Stimulated activated CD8-positive, alpha-beta memory T cell treated with anti-CD3 and anti-CD28 coated beads, Interleukin-7, amount 100 ng/mL, for 24 hours (primary cell): ENCODE results near the gene DYNLL1.
"Not testable (repeated sequence)": the region's sequence is repeated elsewhere in the genome, so short reads cannot be mapped to it uniquely, and the experiment has no call there.

Source experiments
- DNase-seq: peaks from one replicate; pipeline ENCODE4 v3.0.0-alpha.2; 2020; ENCODE audit warnings: low read depth

DYNLL1 gene

DNA sequence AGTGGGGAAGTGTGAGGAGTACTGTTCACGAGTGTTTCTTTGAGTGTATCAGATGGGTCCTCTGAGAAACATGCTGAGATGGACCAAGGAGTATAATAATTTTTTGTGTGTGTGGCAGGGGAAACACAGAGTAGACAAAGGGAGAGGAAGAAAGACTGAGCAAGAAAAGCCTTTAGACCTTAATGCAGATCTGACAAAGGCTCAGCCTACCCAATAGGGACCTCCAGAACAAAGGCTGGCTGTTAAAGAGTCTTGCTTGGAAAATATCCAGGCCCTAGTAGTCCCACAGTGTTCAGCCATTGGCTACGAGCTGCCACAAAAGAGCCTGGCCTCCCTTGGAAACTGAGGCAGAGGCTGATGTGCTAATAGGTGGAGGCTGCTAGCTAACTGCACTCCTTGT, 19.6 kb downstream of the DYNLL1 start:
- no peak for DNase-seq

- DNase-seq, result not testable (repeated sequence)
These were observed 23.4 kb downstream of the DYNLL1 start for GRCh38 chr12:120519324-120519723.

- DNase-seq, result no peak
These were observed 26.7 kb downstream of the DYNLL1 start for GRCh38 chr12:120522568-120522967.

- peak; percentile 63 for DNase-seq
These were observed 33.1 kb downstream of the DYNLL1 start, which contains the start of gene COQ5 for GRCh38 chr12:120528861-120529525. COQ5 (minus strand) TSS chr12:120529158; CDS start chr12:120529141, 17 bp downstream.

DNA sequence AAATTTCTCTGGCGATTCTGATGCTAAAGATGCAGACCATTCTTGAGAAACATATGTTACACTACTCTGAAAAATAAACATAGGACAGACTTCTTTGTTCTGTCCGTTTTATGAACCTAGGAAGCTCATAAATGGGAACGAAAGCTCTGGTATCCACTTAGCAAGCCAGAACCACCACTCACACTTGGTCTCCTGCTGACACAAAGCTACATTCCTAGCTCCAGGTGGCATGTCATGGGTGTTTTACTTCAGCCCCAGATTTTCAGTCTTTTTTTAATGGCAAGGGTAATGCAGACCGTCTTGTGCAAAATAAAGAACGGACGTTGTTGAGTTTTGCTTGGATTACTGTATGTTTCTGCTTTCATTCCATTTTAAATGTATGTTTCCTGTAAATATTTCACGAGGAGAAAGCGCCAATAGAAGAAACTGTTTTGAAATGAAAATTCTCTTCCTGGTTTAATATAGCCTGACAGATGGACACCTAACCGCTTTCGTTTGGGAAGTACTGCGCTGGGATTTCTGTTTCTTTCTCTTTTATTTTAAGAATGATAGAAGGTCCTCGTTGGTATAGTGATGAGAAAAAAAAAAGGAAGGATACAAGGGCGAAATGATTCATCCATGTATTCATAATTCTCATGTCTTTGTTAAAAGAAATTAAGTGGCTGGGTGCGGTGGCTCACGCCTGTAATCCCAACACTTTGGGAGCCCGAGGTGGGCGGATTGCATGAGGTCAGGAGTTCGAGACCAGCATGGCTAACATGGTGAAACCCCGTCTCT, 33.9 kb downstream of the DYNLL1 start:
- DNase-seq, result no peak

DNA sequence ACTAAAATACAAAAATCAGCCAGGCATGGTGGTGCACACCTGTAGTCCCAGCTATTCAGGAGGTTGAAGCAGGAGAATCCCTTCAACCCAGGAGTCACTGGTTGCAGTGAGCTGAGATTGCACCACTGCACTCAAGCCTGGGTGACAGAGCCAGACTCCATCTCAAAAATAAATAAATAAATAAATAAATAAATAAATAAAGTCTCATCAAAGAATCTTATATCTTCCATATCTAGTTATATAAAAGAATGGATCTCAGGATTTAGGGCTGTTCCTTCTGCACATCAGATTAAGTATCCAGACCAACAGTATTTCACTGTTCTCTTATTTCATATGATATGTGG, 34.5 kb downstream of the DYNLL1 start:
- not testable (repeated sequence) for DNase-seq

GRCh38 chr12:120532701-120533238, 36.9 kb downstream of the DYNLL1 start:
- no peak for DNase-seq

- DNase-seq, result peak; percentile 31
These were observed 38.3 kb downstream of the DYNLL1 start, which contains the start of gene RNF10 for GRCh38 chr12:120534203-120534702. RNF10 (plus strand) TSS chr12:120534356; CDS start chr12:120534812, 456 bp downstream.

- DNase-seq, result peak; percentile 13
These were observed 39.1 kb downstream of the DYNLL1 start for GRCh38 chr12:120534703-120535655.

DNA sequence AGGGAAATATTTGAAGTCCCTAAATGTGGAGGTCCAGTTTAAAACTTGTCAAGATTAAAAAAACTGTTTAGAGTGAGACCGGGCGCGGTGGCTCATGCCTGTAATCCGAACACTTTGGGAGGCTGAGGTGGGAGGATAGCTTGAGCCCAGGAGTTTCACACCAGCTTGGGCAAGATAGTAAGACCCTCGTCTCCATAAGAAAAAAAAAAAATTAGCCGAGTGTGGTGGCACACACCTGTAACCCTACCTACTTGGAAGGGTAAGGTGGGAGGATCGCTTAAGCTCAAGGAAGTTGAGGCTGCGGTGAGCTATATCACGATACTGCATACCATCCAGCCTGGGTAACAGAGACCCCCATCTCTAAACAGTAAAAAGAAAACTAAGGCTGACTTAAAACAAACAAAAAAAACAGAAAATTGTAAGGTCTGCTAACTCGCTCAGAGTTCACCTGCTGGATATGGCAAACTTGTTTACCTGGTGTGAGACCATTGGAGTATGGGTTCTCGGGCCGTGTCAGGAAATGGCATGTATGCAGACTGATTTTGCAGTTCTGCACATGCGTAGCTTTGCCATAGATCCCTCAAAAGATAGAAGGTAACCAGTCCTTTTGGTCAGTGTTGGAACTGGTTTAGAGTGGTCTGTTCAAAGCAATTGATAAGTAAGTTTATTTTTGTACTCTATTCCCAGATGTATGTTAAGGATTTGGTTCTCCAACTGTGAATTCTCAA, 40.3 kb downstream of the DYNLL1 start:
- DNase-seq, result no peak

- DNase-seq, result no peak
These were observed 41.9 kb downstream of the DYNLL1 start for GRCh38 chr12:120537856-120538220.

DNA sequence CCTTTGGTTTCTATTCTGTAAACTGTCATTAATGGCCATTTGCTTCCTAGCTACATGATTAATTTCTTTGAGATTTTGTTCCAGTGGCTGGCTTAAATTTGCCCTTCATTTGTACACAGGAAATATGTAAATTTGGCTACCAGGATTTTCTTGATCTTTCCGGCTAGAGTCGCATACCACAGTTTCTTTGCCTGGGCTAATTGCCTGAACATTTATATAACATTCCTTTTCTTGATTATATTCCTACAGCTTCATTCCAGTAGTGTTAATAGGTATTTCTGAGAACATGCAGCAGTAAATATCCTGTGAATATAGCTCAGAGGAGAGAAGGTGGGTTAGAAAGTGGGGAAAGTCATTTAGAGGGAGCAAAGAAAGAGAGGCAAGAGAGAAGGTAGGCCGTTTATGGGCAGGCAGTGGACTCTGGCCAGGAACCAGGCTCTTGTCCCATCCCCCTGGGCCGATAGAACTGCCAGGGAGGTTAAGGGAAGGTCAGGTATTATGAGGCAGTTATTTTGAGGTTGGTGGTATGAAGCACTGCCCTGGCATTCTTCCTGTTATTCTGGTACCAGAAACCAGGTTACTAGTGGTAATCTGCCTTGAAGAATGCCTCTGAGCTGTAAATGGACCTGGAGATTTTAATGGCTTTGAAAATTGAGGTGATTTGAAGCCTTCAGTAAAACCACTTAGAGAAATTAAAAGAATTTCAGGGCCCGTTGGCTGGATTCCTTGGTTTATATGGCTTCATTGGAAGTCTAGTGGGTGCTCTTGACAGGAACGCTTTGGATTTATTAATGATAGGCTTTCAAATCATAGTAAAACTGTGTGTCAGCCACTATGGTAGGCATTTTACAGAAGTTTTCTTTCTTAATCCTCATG, 42.6 kb downstream of the DYNLL1 start:
- no peak for DNase-seq

GRCh38 chr12:120539303-120539702, 43.4 kb downstream of the DYNLL1 start:
- no peak for DNase-seq

DNA sequence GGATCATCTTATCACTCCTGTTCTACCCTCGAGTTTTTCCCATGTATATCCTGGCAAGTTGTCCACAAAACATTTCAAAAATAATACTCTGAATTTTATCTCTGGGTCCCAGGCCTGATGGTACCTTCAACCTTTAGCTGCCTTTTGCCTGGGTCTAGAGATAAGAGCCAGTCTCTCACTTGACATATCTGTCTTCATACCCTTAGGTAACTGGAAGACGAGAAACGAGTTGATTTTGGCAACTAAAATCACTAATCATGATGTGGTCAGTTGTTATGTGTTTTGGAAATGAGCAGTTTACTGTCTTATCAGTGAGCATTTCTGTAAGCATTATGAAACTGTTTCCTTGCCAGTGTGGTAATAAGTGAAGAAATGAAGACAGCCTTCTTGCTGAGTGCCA, 44.5 kb downstream of the DYNLL1 start:
- no peak for DNase-seq

- no peak for DNase-seq
These were observed 46.3 kb downstream of the DYNLL1 start for GRCh38 chr12:120542166-120542565.

DNA sequence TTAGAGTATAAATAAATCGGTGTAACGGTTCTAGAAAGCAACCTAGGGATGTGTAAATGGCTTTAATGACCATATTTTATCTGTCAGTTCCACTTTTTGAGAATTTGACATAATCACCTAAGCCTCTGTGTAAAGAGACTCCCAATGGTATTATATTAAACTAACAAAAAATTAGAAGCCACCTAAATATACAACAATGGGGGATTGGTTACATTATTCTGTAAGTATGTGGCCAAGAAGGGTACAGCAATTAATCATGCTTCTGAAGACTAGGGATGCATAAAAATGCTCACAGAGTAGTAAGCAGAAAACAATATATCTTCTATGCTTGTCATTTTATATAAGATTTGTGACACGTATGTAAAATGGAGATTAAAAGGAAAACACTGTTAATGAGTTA, 48.8 kb downstream of the DYNLL1 start:
- no peak for DNase-seq

DNA sequence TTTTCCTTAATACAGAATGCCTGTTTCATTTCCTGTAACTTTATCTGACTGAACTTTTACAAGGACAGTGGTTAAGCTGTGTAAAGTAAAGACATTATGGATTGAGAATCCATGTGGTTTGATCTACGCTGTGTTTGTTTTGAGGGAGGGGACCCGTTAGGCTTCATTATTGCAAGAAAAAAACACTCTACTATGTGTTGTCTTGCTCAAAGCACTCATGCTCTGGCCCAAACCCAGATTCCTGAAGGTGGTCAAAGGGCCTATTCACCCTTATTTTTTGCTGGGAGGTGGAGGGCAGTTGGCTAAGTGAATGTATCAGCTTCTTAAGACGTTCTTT, 50.1 kb downstream of the DYNLL1 start:
- DNase-seq, result no peak
